MCF 10A (cell line): ENCODE measurements around the gene SPTBN2. TPM values are rescaled to one million over a fixed set of nuclear protein-coding genes. Genes with fewer than 3 reads are reported as not detected.

Source experiments
- BruUV-seq: library from RNA; stranded (reverse); fragments of 400-500 nt; replicated peaks from 2 replicates; lab custom pipeline; 2021; lab: Mats Ljungman, UMichigan
- CTCF ChIA-PET: fragments of 300-600 bp; sonication (Branson Sonifier 250); formaldehyde crosslinking; extraction: SDS; loops from one replicate; lab custom pipeline; 2021; ENCODE audit warnings: antibody characterized with exemption, inconsistent platforms; lab: Yijun Ruan, JAX
- POLR2A ChIA-PET: fragments of 300-600, 350-650 bp; sonication (Branson Sonifier 250); formaldehyde crosslinking; extraction: SDS; loops from one replicate; lab custom pipeline; 2020; ENCODE audit warnings: antibody characterized with exemption, inconsistent platforms; lab: Yijun Ruan, JAX
- DNase-seq: peaks from one replicate; pipeline ENCODE4 v3.0.0-alpha.2; 2018; ENCODE audit not compliant: unreplicated experiment
- H3K27ac Mint-ChIP-seq: one replicate; pipeline ENCODE4 v1.8.0; 2022; ENCODE audit warnings: mild to moderate bottlenecking, low read depth, mixed read lengths; ENCODE audit not compliant: unreplicated experiment
- H3K27me3 Mint-ChIP-seq: one replicate; pipeline ENCODE4 v1.8.0; 2022; ENCODE audit warnings: mixed read lengths; ENCODE audit not compliant: insufficient read depth, unreplicated experiment
- H3K36me3 Mint-ChIP-seq: one replicate; pipeline ENCODE4 v1.8.0; 2022; ENCODE audit warnings: mild to moderate bottlenecking, moderate library complexity, mixed read lengths; ENCODE audit not compliant: insufficient read depth, unreplicated experiment
- H3K4me1 Mint-ChIP-seq: one replicate; pipeline ENCODE4 v1.8.0; 2022; ENCODE audit warnings: mixed read lengths; ENCODE audit not compliant: insufficient read depth, unreplicated experiment
- H3K4me3 Mint-ChIP-seq: one replicate; pipeline ENCODE4 v1.8.0; 2022; ENCODE audit warnings: mild to moderate bottlenecking, moderate library complexity, mixed read lengths; ENCODE audit not compliant: unreplicated experiment
- H3K9me3 Mint-ChIP-seq: one replicate; pipeline ENCODE4 v1.8.0; 2022; ENCODE audit warnings: mixed read lengths; ENCODE audit not compliant: unreplicated experiment
- intact Hi-C: fragments of 100-400 bp; cut with micrococcal nuclease; formaldehyde crosslinking; loops from 2 replicates; pipeline ENCODE4 v1.14.1; 2022
- total RNA-seq: library from RNA; stranded (reverse); gene quantifications from 2 replicates; pipeline ENCODE4 v1.2.3, GENCODE V29; 2022
- TF ChIP-seq, protein P1 (sequence below): fragments of 200-600 bp; IDR thresholded peaks from one replicate; pipeline ENCODE4 v1.8.0; 2022; ENCODE audit warnings: antibody characterized with exemption, mild to moderate bottlenecking; ENCODE audit not compliant: unreplicated experiment

SPTBN2 gene
- total RNA-seq, 1 experiment from 2014 or later = 47.2 TPM

DNA sequence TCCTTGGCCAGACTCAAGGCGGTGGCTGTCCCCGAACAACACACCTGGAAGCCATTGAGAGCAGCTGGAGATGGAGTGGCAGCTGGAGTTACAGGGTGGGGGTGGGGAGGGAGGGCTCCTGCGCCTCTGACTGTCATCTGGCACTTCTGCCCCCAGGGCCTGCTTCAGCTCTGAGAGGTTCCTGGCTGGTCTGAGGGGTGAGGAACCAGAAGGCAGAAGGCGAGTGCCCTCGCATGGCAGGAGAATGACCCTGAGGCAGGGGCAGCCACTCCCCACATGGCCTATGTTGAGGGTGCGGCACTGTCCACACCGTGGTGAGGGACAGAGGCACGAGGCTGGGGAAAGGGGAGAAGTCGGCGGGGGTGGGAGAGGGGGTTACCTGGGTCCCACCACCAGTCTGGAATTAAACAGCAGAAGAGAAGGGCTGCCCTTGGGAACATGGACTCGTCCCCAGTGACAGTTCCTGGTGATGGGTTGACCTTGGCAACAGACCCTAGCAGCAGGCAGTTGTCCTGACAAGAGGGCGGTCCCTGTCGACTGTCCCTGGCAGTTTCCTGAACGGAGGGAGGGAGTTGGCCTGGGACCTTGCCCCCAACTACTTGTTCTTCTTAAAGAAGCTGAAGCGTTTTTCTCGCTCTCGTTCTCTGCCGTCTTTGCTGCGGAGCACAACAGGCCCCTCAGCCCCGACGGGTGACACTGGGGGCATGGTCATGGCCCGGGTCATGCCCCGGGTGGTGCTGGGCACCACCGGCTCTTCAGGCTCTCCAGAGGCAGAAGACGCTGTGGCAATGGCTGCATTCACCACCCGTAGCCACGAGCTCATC, 43.5 kb downstream of the SPTBN2 start:
- H3K4me3 Mint-ChIP-seq = no peak overlapping the region
- H3K27ac Mint-ChIP-seq = no peak overlapping the region
- H3K4me1 Mint-ChIP-seq = no peaks in the 10 kb centered on the region
- peaks cover 46% of the 10 kb centered on the region for H3K36me3 Mint-ChIP-seq
- POLR2A ChIA-PET = interaction anchor here (0.5 kb wide), 1 partner anchor 198 kb away, joined by 3 read pairs; no protein-coding TSS in a partner anchor
- H3K9me3 Mint-ChIP-seq = no peaks in the 10 kb centered on the region
- H3K27me3 Mint-ChIP-seq = no peaks in the 10 kb centered on the region
- no peak for DNase-seq
- intact Hi-C loops = no loop called here
- CTCF ChIA-PET = interaction anchor here (0.5 to 5.6 kb wide), 2 partner anchors 9 to 126 kb away, joined by 3 to 26 read pairs; no protein-coding TSS in a partner anchor
- TF ChIP-seq, protein P1, sequence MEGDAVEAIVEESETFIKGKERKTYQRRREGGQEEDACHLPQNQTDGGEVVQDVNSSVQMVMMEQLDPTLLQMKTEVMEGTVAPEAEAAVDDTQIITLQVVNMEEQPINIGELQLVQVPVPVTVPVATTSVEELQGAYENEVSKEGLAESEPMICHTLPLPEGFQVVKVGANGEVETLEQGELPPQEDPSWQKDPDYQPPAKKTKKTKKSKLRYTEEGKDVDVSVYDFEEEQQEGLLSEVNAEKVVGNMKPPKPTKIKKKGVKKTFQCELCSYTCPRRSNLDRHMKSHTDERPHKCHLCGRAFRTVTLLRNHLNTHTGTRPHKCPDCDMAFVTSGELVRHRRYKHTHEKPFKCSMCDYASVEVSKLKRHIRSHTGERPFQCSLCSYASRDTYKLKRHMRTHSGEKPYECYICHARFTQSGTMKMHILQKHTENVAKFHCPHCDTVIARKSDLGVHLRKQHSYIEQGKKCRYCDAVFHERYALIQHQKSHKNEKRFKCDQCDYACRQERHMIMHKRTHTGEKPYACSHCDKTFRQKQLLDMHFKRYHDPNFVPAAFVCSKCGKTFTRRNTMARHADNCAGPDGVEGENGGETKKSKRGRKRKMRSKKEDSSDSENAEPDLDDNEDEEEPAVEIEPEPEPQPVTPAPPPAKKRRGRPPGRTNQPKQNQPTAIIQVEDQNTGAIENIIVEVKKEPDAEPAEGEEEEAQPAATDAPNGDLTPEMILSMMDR = no peak
- BruUV-seq = no TSS peak

DNA sequence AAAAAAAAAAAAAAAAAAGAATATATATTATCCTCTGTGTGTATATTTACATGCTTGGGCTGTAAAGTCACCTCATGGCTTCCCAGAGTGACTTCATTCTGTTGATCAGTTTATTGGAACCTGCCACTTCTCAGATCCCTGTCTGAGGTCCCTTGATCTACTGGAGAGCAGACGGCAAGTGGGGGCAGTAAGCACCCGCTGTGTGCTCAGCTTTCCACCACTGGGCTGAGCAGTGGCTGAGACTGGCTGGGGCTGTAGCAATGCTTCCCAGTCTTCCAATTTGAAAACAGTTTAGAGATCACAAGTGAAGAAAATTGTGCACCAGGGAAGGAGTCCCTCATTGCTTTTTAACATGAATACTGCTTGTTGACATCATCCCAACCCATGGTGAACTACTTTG, 44.4 kb downstream of the SPTBN2 start:
- no peaks in the 10 kb centered on the region for H3K4me1 Mint-ChIP-seq
- CTCF ChIA-PET = interaction anchor here (0.6 to 5.6 kb wide), 2 partner anchors 10 to 142 kb away, joined by 6 to 26 read pairs; no protein-coding TSS in a partner anchor
- H3K4me3 Mint-ChIP-seq = no peak overlapping the region
- H3K27me3 Mint-ChIP-seq = no peaks in the 10 kb centered on the region
- H3K36me3 Mint-ChIP-seq = peaks cover 42% of the 10 kb centered on the region
- POLR2A ChIA-PET = interaction anchor here (0.5 kb wide), 1 partner anchor 199 kb away, joined by 3 read pairs; no protein-coding TSS in a partner anchor
- TF ChIP-seq, protein P1 = no peak
- no TSS peak for BruUV-seq
- intact Hi-C loops = no loop called here
- H3K9me3 Mint-ChIP-seq = no peaks in the 10 kb centered on the region
- H3K27ac Mint-ChIP-seq = peak overlapping the region; percentile 39
- no peak for DNase-seq

DNA sequence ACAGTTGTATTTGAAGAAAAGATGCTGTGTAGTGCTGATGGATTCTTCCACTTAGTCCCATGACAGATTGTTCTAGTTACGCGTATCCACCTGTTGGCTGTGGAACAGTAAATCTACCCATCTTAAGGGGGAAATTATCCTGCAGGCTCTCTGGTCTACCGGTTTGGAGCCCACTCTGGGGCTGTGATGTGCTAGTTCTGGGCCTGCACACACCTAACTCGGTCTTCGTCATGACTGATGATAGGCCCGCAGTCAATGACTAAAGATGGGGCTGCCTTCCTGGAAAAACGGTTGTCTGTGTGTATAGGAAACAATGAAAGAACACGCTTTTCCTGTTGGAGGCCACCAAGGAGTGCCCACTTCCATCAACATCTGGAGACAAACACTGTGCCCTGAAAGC, 45.1 kb downstream of the SPTBN2 start:
- intact Hi-C loops = no loop called here
- Mint-ChIP-seq H3K36me3 (peaks cover 37% of the 10 kb centered on the region), H3K27ac (peak overlapping the region; percentile 9), H3K4me3 (no peak overlapping the region), H3K4me1 (no peaks in the 10 kb centered on the region), H3K9me3 (no peaks in the 10 kb centered on the region), H3K27me3 (no peaks in the 10 kb centered on the region)
- CTCF ChIA-PET = interaction anchor here (0.6 to 5.6 kb wide), 2 partner anchors 11 to 141 kb away, joined by 6 to 26 read pairs; no protein-coding TSS in a partner anchor
- TF ChIP-seq, protein P1 = no peak
- POLR2A ChIA-PET = interaction anchor here (0.6 kb wide), 1 partner anchor 41 kb away, joined by 3 read pairs; no protein-coding TSS in a partner anchor
- no TSS peak for BruUV-seq
- DNase-seq = no peak
